GM18868 (cell line): ENCODE data around the gene LELP1.
A peak's percentile ranks its signal among the peaks of the same experiment; 100 is the strongest.
"Not testable (repeated sequence)": the region's sequence is repeated elsewhere in the genome, so short reads cannot be mapped to it uniquely, and the experiment has no call there.

ENCODE experiments used
- ATAC-seq: cut with Tn5 transposase; IDR thresholded peaks from one replicate; pipeline ENCODE4 v1.9.1; 2021; ENCODE audit warnings: mild to moderate bottlenecking, moderate library complexity; ENCODE audit not compliant: unreplicated experiment

LELP1 gene

GRCh38 chr1:153203130-153203529 lies at the start of gene LELP1:
Gene LELP1 (plus strand): TSS chr1:153203430. CDS start chr1:153204708, 1,278 bp downstream.
- ATAC-seq, result no peak

- ATAC-seq, result no peak
These were observed 47.7 kb upstream of the LELP1 start for GRCh38 chr1:153155541-153155940.

GRCh38 chr1:153168686-153169085 lies 34.5 kb upstream of the LELP1 start:
- no peak for ATAC-seq

- ATAC-seq, result no peak
These were observed 28.6 kb upstream of the LELP1 start for GRCh38 chr1:153174624-153175023.

- no peak for ATAC-seq
These were observed 24.3 kb upstream of the LELP1 start for GRCh38 chr1:153178922-153179321.

GRCh38 chr1:153180556-153180955 lies 22.7 kb upstream of the LELP1 start:
- ATAC-seq, result no peak

- ATAC-seq, result not testable (repeated sequence)
These were observed 14.9 kb upstream of the LELP1 start for GRCh38 chr1:153188301-153188700.

GRCh38 chr1:153190373-153190772 lies 12.9 kb upstream of the LELP1 start:
- ATAC-seq, result no peak

GRCh38 chr1:153192697-153193096 lies 10.5 kb upstream of the LELP1 start:
- no peak for ATAC-seq

- ATAC-seq, result no peak
These were observed 8.7 kb upstream of the LELP1 start for GRCh38 chr1:153194331-153195050.

- ATAC-seq, result no peak
These were observed 8.0 kb upstream of the LELP1 start for GRCh38 chr1:153195216-153195615.

GRCh38 chr1:153202006-153202405 lies 1.2 kb upstream of the LELP1 start:
- ATAC-seq, result no peak

GRCh38 chr1:153206631-153207030 lies 3.4 kb downstream of the LELP1 start:
- no peak for ATAC-seq

GRCh38 chr1:153210206-153210605 lies 7.0 kb downstream of the LELP1 start:
- no peak for ATAC-seq

- no peak for ATAC-seq
These were observed 9.0 kb downstream of the LELP1 start for GRCh38 chr1:153212201-153212600.

- ATAC-seq, result no peak
These were observed 10.3 kb downstream of the LELP1 start for GRCh38 chr1:153213519-153213918.

- ATAC-seq, result no peak
These were observed 14.0 kb downstream of the LELP1 start, which contains the start of gene PRR9 for GRCh38 chr1:153217212-153217611. Gene PRR9 (plus strand): TSS chr1:153217584. CDS start chr1:153218145, 561 bp downstream.

- ATAC-seq, result no peak
These were observed 14.7 kb downstream of the LELP1 start for GRCh38 chr1:153217744-153218416.

- ATAC-seq, result no peak
These were observed 17.5 kb downstream of the LELP1 start for GRCh38 chr1:153220606-153221303.

- peak; percentile 70 for ATAC-seq
These were observed 20.0 kb downstream of the LELP1 start for GRCh38 chr1:153223040-153223891.

GRCh38 chr1:153227810-153228209 lies 24.6 kb downstream of the LELP1 start:
- no peak for ATAC-seq
